ENCODE data around the gene PLA2G3. TPM values are rescaled to one million over a fixed set of nuclear protein-coding genes. Genes with fewer than 3 reads are reported as not detected.

PLA2G3 gene
- total and polyA plus RNA-seq, 2 of the 8 experiments (the other 6 are each of a cell fraction or from before 2014, with no cell fraction given) = 18.1 to 25.9 TPM

DNA sequence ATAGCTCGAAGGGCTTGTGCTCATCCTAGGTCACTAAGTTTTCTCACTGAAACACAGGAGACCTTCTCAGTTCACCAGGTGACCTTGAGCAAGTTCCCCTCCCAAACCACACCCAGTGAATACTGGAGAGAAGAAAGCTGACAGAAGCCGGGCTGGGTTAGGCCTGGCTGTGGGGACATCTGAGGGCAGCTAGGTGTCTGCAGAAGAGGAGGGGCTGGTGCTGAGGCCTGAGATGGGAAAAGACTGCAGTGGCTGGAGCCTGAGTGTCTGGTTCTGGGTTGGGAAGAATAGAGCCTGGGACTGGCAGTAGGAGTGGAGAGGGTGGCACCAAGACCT, 18.1 kb downstream of the PLA2G3 start (continued):
- TF ChIP-seq, protein P1, sequence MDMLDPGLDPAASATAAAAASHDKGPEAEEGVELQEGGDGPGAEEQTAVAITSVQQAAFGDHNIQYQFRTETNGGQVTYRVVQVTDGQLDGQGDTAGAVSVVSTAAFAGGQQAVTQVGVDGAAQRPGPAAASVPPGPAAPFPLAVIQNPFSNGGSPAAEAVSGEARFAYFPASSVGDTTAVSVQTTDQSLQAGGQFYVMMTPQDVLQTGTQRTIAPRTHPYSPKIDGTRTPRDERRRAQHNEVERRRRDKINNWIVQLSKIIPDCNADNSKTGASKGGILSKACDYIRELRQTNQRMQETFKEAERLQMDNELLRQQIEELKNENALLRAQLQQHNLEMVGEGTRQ (IDR thresholded peaks at IDR 0.05; ENCODE audit: low read length) = no peak
- TF ChIP-seq GABPA (IDR thresholded peaks at IDR 0.05; ENCODE audit: borderline replicate concordance, insufficient read depth, low read length) = no peak
- no peak for TF ChIP-seq TAF7 (optimal IDR thresholded peaks at IDR 0.05; ENCODE audit: borderline replicate concordance, low read depth, low read length)
- TF ChIP-seq POU5F1 (IDR thresholded peaks at IDR 0.05; ENCODE audit: low read depth, low read length) = no peak
- no peak for TF ChIP-seq GTF2F1 (IDR thresholded peaks at IDR 0.05; ENCODE audit: borderline replicate concordance, low read depth, low read length)
- no peak for TF ChIP-seq CBX8 (IDR thresholded peaks at IDR 0.05; ENCODE audit: borderline replicate concordance, low read depth, low read length)
- TF ChIP-seq BCL11A (IDR thresholded peaks at IDR 0.05; ENCODE audit: low read depth in 2 of 2, low read length in 2 of 2) = no peak
- no peak for TF ChIP-seq BRCA1 (IDR thresholded peaks at IDR 0.05; ENCODE audit: low read depth, low read length)
- TF ChIP-seq KDM5A (IDR thresholded peaks at IDR 0.05; ENCODE audit: low read length) = no peak

Measured in H1 (cell line).